DND-41 (cell line): Measurements from ENCODE around the gene CRACDL.

Experiments used
- CTCF ChIP-seq: IDR thresholded peaks from 2 replicates; pipeline ENCODE4 v1.5.1; 2012; ENCODE audit warnings: borderline replicate concordance, low read length, moderate library complexity, mild to moderate bottlenecking; ENCODE audit not compliant: poor library complexity, severe bottlenecking; ENCODE audit errors: extremely low read depth
- EZH2 ChIP-seq: IDR thresholded peaks from 3 replicates; pipeline ENCODE4 v1.6.1; 2012; ENCODE audit warnings: borderline replicate concordance, low read depth, mild to moderate bottlenecking, moderate library complexity, low read length, inconsistent platforms; ENCODE audit not compliant: severe bottlenecking

GRCh38 chr2:98749066-98749450 lies 187.0 kb downstream of the CRACDL start:
- TF ChIP-seq CTCF (no peak), EZH2 (no peak)
